H1 (cell line): ENCODE data around the gene KRT84. TPM values are rescaled to one million over a fixed set of nuclear protein-coding genes. Genes with fewer than 3 reads are reported as not detected.

Experiments used
- CTCF ChIA-PET: fragments of 300-600 bp; sonication (Branson Sonifier 250); formaldehyde crosslinking; loops from one replicate; lab custom pipeline; 2021; ENCODE audit not compliant: partially characterized antibody; lab: Charles Lee
- POLR2A ChIA-PET: fragments of 300-600 bp; sonication (Branson Sonifier 250); formaldehyde crosslinking; loops from one replicate; lab custom pipeline; 2021; ENCODE audit warnings: inconsistent platforms; ENCODE audit not compliant: partially characterized antibody; lab: Charles Lee
- DNase-seq, 2 experiments: peaks; one replicate each; pipeline versions ENCODE4 v3.0.0 to v3.0.0-alpha.2; 2010 to 2022; ENCODE audit warnings: low spot score in 2 of 2, low read depth in 1 of 2, mixed read lengths in 1 of 2
- FAIRE-seq: peaks from 2 replicates; lab custom pipeline; 2011; peaks lifted over from hg19 to GRCh38; lab: Jason Lieb, UNC
- H2AFZ ChIP-seq: 2 replicates; pipeline ENCODE4 v1.8.1; 2012; ENCODE audit warnings: low read length, inconsistent platforms
- H2AK5ac ChIP-seq: 2 replicates; pipeline ENCODE4 v1.6.1; 2013; ENCODE audit warnings: low read depth, low read length
- H2BK120ac ChIP-seq: replicated peaks from 2 replicates; pipeline ENCODE3; 2013; ENCODE audit warnings: low read depth, low read length, inconsistent platforms
- H2BK12ac ChIP-seq: 2 replicates; pipeline ENCODE4 v1.6.1; 2013; ENCODE audit warnings: low read depth, low read length
- H2BK15ac ChIP-seq: 2 replicates; pipeline ENCODE4 v1.6.1; 2013; ENCODE audit warnings: low read length
- H2BK20ac ChIP-seq: 2 replicates; pipeline ENCODE4 v1.6.1; 2013; ENCODE audit warnings: low read length
- H2BK5ac ChIP-seq: 2 replicates; pipeline ENCODE4 v1.6.1; 2013; ENCODE audit warnings: low read depth, low read length
- H3K14ac ChIP-seq: 2 replicates; pipeline ENCODE4 v1.6.1; 2013; ENCODE audit warnings: inconsistent platforms; ENCODE audit not compliant: insufficient read length
- H3K18ac ChIP-seq: 2 replicates; pipeline ENCODE4 v1.6.1; 2013; ENCODE audit warnings: low read length; ENCODE audit errors: extremely low read depth
- H3K23ac ChIP-seq: 2 replicates; pipeline ENCODE4 v1.6.1; 2013; ENCODE audit warnings: inconsistent platforms; ENCODE audit not compliant: insufficient read length
- H3K23me2 ChIP-seq: 2 replicates; pipeline ENCODE4 v1.6.1; 2013; ENCODE audit warnings: low read depth, low read length
- H3K27ac ChIP-seq: 2 replicates; pipeline ENCODE4 v1.6.1; 2011; ENCODE audit warnings: low read depth, low read length, inconsistent platforms
- H3K27me3 ChIP-seq, 4 experiments: replicated peaks in 1 of 4; 1 replicate in 1 of 4; 2 replicates in 3 of 4; pipeline versions ENCODE4 v1.6.1 to v1.8.1; 2011 to 2013; ENCODE audit warnings: low read length in 3 of 4, mild to moderate bottlenecking in 3 of 4, inconsistent platforms in 2 of 4, mixed read lengths in 2 of 4, moderate library complexity in 1 of 4; ENCODE audit not compliant: control insufficient read depth in 3 of 4, insufficient read depth in 3 of 4; ENCODE audit errors: extremely low read depth in 1 of 4
- H3K36me3 ChIP-seq, 4 experiments: 2 replicates each; pipeline versions ENCODE4 v1.6.1 to v1.8.1; 2011 to 2013; ENCODE audit warnings: mild to moderate bottlenecking in 4 of 4, low read length in 3 of 4, moderate library complexity in 2 of 4, control low read depth in 1 of 4, inconsistent platforms in 1 of 4; ENCODE audit not compliant: insufficient read depth in 4 of 4, control insufficient read depth in 2 of 4
- H3K4ac ChIP-seq: replicated peaks from 2 replicates; pipeline ENCODE3; 2013; ENCODE audit warnings: low read length, low read depth, mixed read lengths, inconsistent platforms; ENCODE audit not compliant: insufficient read length
- H3K4me1 ChIP-seq, 4 experiments: replicated peaks in 1 of 4; 1 replicate in 1 of 4; 2 replicates in 3 of 4; pipeline versions ENCODE4 v1.6.1 to v1.8.1; 2011 to 2013; ENCODE audit warnings: low read length in 3 of 4, inconsistent platforms in 2 of 4, mixed read lengths in 1 of 4; ENCODE audit not compliant: insufficient read depth in 4 of 4, control insufficient read depth in 3 of 4
- H3K4me2 ChIP-seq, 2 experiments: 2 replicates each; pipeline versions ENCODE4 v1.6.1 to v1.8.1; 2011 to 2013; ENCODE audit warnings: low read depth in 2 of 2, low read length in 2 of 2, control low read depth in 1 of 2, inconsistent platforms in 1 of 2, mild to moderate bottlenecking in 1 of 2; ENCODE audit not compliant: insufficient read depth in 1 of 2
- H3K4me3 ChIP-seq, 4 experiments: fragments of 200-600, 300-600 bp in 1 of 4; sonication (generic), shearing (Covaris generic), sonication (Bioruptor Twin) in 1 of 4; 2 replicates each; pipeline versions ENCODE4 v1.5.1 to v1.8.1; 2011 to 2016; ENCODE audit warnings: low read length in 4 of 4, low read depth in 3 of 4, control low read depth in 2 of 4, inconsistent platforms in 2 of 4, mild to moderate bottlenecking in 2 of 4, mixed read lengths in 1 of 4, moderate library complexity in 1 of 4; ENCODE audit not compliant: insufficient read depth in 2 of 4; ENCODE audit errors: extremely low read depth in 1 of 4
- H3K56ac ChIP-seq: replicated peaks from 2 replicates; pipeline ENCODE3; 2013; ENCODE audit warnings: low read depth, mild to moderate bottlenecking, mixed read lengths, low read length, inconsistent platforms; ENCODE audit not compliant: insufficient read length
- H3K79me1 ChIP-seq: 2 replicates; pipeline ENCODE4 v1.6.1; 2013; ENCODE audit warnings: low read depth, low read length, control low read depth
- H3K79me2 ChIP-seq, 2 experiments: 2 replicates each; pipeline versions ENCODE4 v1.6.1 to v1.8.1; 2012 to 2013; ENCODE audit warnings: low read length in 2 of 2, mild to moderate bottlenecking in 2 of 2, inconsistent platforms in 1 of 2; ENCODE audit not compliant: insufficient read depth in 2 of 2, control insufficient read depth in 1 of 2
- H3K9ac ChIP-seq, 4 experiments: replicated peaks in 1 of 4; 1 replicate in 1 of 4; 2 replicates in 3 of 4; pipeline versions ENCODE4 v1.6.1 to v1.8.1; 2011 to 2013; ENCODE audit warnings: low read depth in 3 of 4, low read length in 3 of 4, control low read depth in 2 of 4, mild to moderate bottlenecking in 2 of 4, moderate library complexity in 2 of 4, inconsistent platforms in 1 of 4; ENCODE audit errors: extremely low read depth in 1 of 4
- H3K9me3 ChIP-seq, 2 experiments: 2 replicates each; pipeline versions ENCODE4 v1.6.1 to v1.8.1; 2012 to 2013; ENCODE audit warnings: mild to moderate bottlenecking in 2 of 2, moderate library complexity in 2 of 2, control low read depth in 1 of 2, inconsistent platforms in 1 of 2, low read depth in 1 of 2, low read length in 1 of 2, mixed read lengths in 1 of 2; ENCODE audit not compliant: insufficient read depth in 2 of 2
- H4K20me1 ChIP-seq, 2 experiments: replicated peaks in 1 of 2; 2 replicates each; pipeline versions ENCODE3 to v1.8.1; 2011 to 2013; ENCODE audit warnings: inconsistent platforms in 2 of 2, low read length in 2 of 2, mild to moderate bottlenecking in 1 of 2; ENCODE audit not compliant: insufficient read depth in 2 of 2, control insufficient read depth in 1 of 2
- H4K5ac ChIP-seq: 2 replicates; pipeline ENCODE4 v1.6.1; 2013; ENCODE audit warnings: low read length, low read depth, mixed read lengths, inconsistent platforms; ENCODE audit not compliant: insufficient read length
- H4K8ac ChIP-seq: 2 replicates; pipeline ENCODE4 v1.8.0; 2013; ENCODE audit warnings: mild to moderate bottlenecking, moderate library complexity, low read length, inconsistent platforms; ENCODE audit not compliant: insufficient read depth; ENCODE audit errors: extremely low read depth
- H4K91ac ChIP-seq: replicated peaks from 2 replicates; pipeline ENCODE3; 2013; ENCODE audit warnings: low read length, mixed read lengths, inconsistent platforms; ENCODE audit not compliant: insufficient read length
- CBX8 ChIP-seq: fragments of 300-800, 300-1000 bp; sonication (generic); IDR thresholded peaks from 2 replicates; pipeline ENCODE4 v1.7.1; 2016; ENCODE audit warnings: low read depth, low read length, borderline replicate concordance
- E2F6 ChIP-seq: IDR thresholded peaks from 2 replicates; pipeline ENCODE4 v1.6.1; 2012; ENCODE audit warnings: inconsistent platforms
- EP300 ChIP-seq, 2 experiments: IDR thresholded peaks; 1 replicate in 1 of 2; 2 replicates in 1 of 2; pipeline ENCODE4 v1.6.1; 2011 to 2012; ENCODE audit warnings: low read depth in 2 of 2, low read length in 2 of 2, mild to moderate bottlenecking in 2 of 2, borderline replicate concordance in 1 of 2, inconsistent platforms in 1 of 2, moderate library complexity in 1 of 2
- HDAC2 ChIP-seq, 2 experiments: fragments of 300-600 bp in 1 of 2; sonication (generic) in 1 of 2; IDR thresholded peaks; 2 replicates each; pipeline ENCODE4 v1.6.1; 2011 to 2012; ENCODE audit warnings: low read depth in 2 of 2, low read length in 2 of 2, mild to moderate bottlenecking in 2 of 2, moderate library complexity in 2 of 2, borderline replicate concordance in 1 of 2, inconsistent platforms in 1 of 2
- HDAC6 ChIP-seq: IDR thresholded peaks from one replicate; pipeline ENCODE4 v1.7.1; 2012; ENCODE audit warnings: low read depth, mild to moderate bottlenecking, inconsistent platforms, low read length, moderate library complexity
- KDM5A ChIP-seq: fragments of 200-600 bp; IDR thresholded peaks from 2 replicates; pipeline ENCODE4 v1.7.1; 2012; ENCODE audit warnings: mild to moderate bottlenecking, low read length, inconsistent platforms, mixed read lengths
- MAFK ChIP-seq: IDR thresholded peaks from 2 replicates; pipeline ENCODE4 v1.6.1; 2012; ENCODE audit warnings: low read depth, mild to moderate bottlenecking, improper control_type of control experiment, low read length
- PHF8 ChIP-seq: fragments of 200-600 bp; sonication (generic); conservative IDR thresholded peaks from 2 replicates; pipeline ENCODE4 v1.7.1; 2012; ENCODE audit warnings: low read depth, mild to moderate bottlenecking, inconsistent platforms, low read length, moderate library complexity
- POLR2A ChIP-seq, 2 experiments: IDR thresholded peaks; 1 replicate in 1 of 2; 2 replicates in 1 of 2; pipeline ENCODE4 v1.6.1; 2011; ENCODE audit warnings: low read depth in 2 of 2, low read length in 2 of 2, mild to moderate bottlenecking in 2 of 2; ENCODE audit errors: control extremely low read depth in 1 of 2
- RXRA ChIP-seq: IDR thresholded peaks from 2 replicates; pipeline ENCODE4 v1.6.1; 2011; ENCODE audit warnings: low read depth, mild to moderate bottlenecking, low read length, moderate library complexity; ENCODE audit not compliant: insufficient read depth
- SIRT6 ChIP-seq: IDR thresholded peaks from one replicate; pipeline ENCODE4 v1.7.1; 2012; ENCODE audit warnings: low read length, inconsistent platforms
- WGBS, 2 experiments: shearing (Covaris generic) in 1 of 2; methylation state at CpG; one replicate each; pipeline versions ENCODE4 v1.1.6 to v1.1.7; 2013 to 2015; ENCODE audit warnings: low lambda C conversion rate in 2 of 2, mixed read lengths in 2 of 2, inconsistent platforms in 1 of 2, low coverage in 1 of 2, missing lambda C conversion rate in 1 of 2; ENCODE audit not compliant: insufficient replicate concordance in 2 of 2, insufficient coverage in 1 of 2, insufficient read length in 1 of 2; ENCODE audit errors: extremely low coverage in 1 of 2, missing lambda C conversion rate in 1 of 2; 5-methylcytosine and 5-hydroxymethylcytosine counted together
- polyA plus RNA-seq, 7 experiments: library from polyadenylated mRNA; depleted of rRNA in 3 of 7; stranded (reverse) in 5 of 7; unstranded in 2 of 7; fragments of >200 nt in 5 of 7; fragments of 200-250 nt in 2 of 7; gene quantifications; 1 replicate in 5 of 7; 2 replicates in 1 of 7; 4 replicates in 1 of 7; pipeline versions ENCODE4 v1.2.1 to v1.2.3, GENCODE V29; 2011 to 2013; ENCODE audit warnings: missing spikeins in 2 of 7, mixed read lengths in 2 of 7
- total RNA-seq: library from RNA; stranded (reverse); fragmentation: NEBNext Ultra II Directional; extraction: Animal tissue kit (Norgen Biotek cat#: 25700); gene quantifications from 2 replicates; pipeline ENCODE4 v1.2.1, GENCODE V29; 2021
- TF ChIP-seq, protein P1 (sequence below): IDR thresholded peaks from 2 replicates; pipeline ENCODE4 v1.6.1; 2012; ENCODE audit warnings: low read length, inconsistent platforms

Gene KRT84
- total and polyA plus RNA-seq, 2 of the 8 experiments (the other 6 are each of a cell fraction or from before 2014, with no cell fraction given): not detected

- Histone ChIP-seq H3K9me3 (no peaks in the 10 kb centered on the region), H3K27me3 (no peaks in the 10 kb centered on the region), H3K56ac (no peak overlapping the region), H3K4me1 (no peaks in the 10 kb centered on the region), H3K9ac (no peak overlapping the region), H2BK20ac (no peak overlapping the region), H3K36me3 (no peaks in the 10 kb centered on the region), H3K18ac (no peak overlapping the region), H4K91ac (no peak overlapping the region), H2BK15ac (no peak overlapping the region), H2BK5ac (no peak overlapping the region), H3K79me2 (no peaks in the 10 kb centered on the region), H2BK120ac (no peak overlapping the region), H2AFZ (no peak overlapping the region), H2BK12ac (no peak overlapping the region), H4K5ac (no peak overlapping the region), H2AK5ac (no peak overlapping the region), H4K20me1 (no peaks in the 10 kb centered on the region), H3K4ac (no peak overlapping the region), H3K23ac (no peak overlapping the region), H3K4me2 (no peak overlapping the region), H4K8ac (no peak overlapping the region), H3K4me3 (no peak overlapping the region), H3K27ac (no peak overlapping the region), H3K14ac (no peak overlapping the region), H3K23me2 (no peaks in the 10 kb centered on the region), H3K79me1 (no peaks in the 10 kb centered on the region)
- 80% methylated on average over 9 of the region's 9 CpGs; no CpG with 5 or more reads in 1 of the 2 experiments for WGBS, 2 experiments
- ChIA-PET CTCF (interaction anchor here (0.7 to 10.7 kb wide), 9 partner anchors 16 to 253 kb away, joined by 3 to 88 read pairs (median 3); no protein-coding TSS in a partner anchor), POLR2A (no interaction called here)
- FAIRE-seq (no peak), DNase-seq (no peak)
- TF ChIP-seq POLR2A (IDR thresholded peaks at IDR 0.05; ENCODE audit: control extremely low read depth in 1 of 2, low read depth in 2 of 2, low read length in 2 of 2) (no peak), HDAC6 (no peak), E2F6 (no peak), RXRA (no peak), EP300 (IDR thresholded peaks at IDR 0.05; ENCODE audit: borderline replicate concordance in 1 of 2, low read depth in 2 of 2, low read length in 2 of 2) (no peak), MAFK (no peak), CBX8 (no peak), KDM5A (no peak), PHF8 (no peak), SIRT6 (no peak), HDAC2 (IDR thresholded peaks at IDR 0.05; ENCODE audit: borderline replicate concordance in 1 of 2, low read depth in 2 of 2, low read length in 2 of 2) (no peak)
- TF ChIP-seq, protein P1, sequence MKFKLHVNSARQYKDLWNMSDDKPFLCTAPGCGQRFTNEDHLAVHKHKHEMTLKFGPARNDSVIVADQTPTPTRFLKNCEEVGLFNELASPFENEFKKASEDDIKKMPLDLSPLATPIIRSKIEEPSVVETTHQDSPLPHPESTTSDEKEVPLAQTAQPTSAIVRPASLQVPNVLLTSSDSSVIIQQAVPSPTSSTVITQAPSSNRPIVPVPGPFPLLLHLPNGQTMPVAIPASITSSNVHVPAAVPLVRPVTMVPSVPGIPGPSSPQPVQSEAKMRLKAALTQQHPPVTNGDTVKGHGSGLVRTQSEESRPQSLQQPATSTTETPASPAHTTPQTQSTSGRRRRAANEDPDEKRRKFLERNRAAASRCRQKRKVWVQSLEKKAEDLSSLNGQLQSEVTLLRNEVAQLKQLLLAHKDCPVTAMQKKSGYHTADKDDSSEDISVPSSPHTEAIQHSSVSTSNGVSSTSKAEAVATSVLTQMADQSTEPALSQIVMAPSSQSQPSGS: no peak
These were observed 38.4 kb downstream of the KRT84 start for GRCh38 chr12:52347016-52347415.
